Stimulated activated CD8-positive, alpha-beta memory T cell treated with anti-CD3 and anti-CD28 coated beads, Interleukin-4, amount 100 ng/mL, for 1 hour (primary cell): ENCODE measurements around the gene DPP7.
"Not testable (repeated sequence)": the region's sequence is repeated elsewhere in the genome, so short reads cannot be mapped to it uniquely, and the experiment has no call there.

Experiments
- DNase-seq, 2 donors: peaks; one replicate each; pipeline ENCODE4 v3.0.0-alpha.2; 2020; ENCODE audit warnings: low read depth in 2 of 2, low spot score in 1 of 2

DPP7 gene

DNA sequence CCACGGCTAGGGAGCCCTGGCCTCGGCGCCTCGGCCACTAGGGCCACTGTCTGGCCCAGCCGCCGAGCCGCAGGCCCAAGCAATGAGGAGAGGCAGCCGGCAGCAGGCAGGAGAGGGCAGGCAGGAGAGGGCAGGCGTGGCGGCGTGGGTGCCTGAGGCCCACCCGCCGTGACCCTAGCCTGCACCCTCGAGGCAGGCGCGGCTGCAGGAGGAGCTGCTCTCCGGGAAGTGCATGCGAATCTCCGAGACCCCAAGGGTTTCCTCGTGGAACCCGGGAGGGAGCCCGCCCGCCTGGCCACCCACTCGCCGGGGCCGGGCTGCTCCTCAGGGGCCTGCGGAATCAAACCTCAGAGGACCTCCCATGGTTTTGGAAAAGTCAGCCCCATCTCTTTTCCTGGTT, 33.7 kb upstream of the DPP7 start:
- no peak for DNase-seq

DNA sequence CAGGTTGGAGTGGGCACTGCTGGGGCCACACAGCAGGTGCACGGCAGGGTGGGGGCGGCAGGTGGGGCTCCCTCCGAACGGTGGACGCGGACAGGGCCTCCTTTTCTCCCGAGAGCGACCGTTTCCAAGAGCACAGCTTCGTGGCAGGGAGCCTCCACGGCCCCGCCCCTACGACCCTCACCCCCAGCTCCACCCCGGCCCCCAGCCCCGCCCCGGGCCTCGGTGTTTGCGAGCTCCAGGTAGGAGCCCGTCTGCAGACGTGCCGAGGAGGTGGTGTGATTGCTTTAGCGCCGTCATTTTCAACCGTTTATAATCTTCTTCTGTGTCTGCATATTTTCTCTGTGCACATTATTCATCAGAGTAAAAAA, 33.2 kb upstream of the DPP7 start:
- no peak for DNase-seq

DNA sequence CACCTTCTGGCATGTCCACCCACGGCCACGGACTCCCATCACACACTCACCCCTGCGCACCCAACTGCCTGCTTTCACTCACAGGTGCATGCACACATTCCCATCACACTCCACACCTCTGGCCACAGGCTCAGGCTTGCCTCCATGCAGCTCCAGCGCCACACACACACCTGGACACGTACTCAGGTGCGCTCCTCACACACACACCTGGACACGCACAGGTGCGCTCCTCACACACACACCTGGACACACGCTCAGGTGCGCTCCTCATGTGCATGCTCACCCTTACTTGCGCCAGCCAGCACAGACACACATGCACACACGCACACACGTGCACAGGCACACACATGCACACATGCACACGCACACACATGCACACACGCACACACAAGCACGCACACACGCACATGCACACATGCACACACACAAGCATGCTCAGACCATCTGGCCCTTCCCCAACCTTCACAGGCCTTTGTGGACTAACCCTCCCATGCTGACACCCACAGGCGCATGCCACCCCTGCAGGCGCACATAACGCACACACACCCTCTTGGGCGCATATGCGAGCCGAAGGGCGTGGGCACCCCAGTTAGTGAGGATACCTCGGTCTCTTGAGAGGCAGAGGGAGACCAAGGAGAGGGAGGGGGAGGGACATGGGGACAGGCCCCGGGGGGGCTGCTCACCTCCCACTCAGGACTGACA, 32.7 kb upstream of the DPP7 start:
- DNase-seq = no peak

GRCh38 chr9:137146527-137146918, 32.0 kb upstream of the DPP7 start:
- DNase-seq = no peak

- no peak for DNase-seq
These were observed 31.4 kb upstream of the DPP7 start for GRCh38 chr9:137145731-137146526.

DNA sequence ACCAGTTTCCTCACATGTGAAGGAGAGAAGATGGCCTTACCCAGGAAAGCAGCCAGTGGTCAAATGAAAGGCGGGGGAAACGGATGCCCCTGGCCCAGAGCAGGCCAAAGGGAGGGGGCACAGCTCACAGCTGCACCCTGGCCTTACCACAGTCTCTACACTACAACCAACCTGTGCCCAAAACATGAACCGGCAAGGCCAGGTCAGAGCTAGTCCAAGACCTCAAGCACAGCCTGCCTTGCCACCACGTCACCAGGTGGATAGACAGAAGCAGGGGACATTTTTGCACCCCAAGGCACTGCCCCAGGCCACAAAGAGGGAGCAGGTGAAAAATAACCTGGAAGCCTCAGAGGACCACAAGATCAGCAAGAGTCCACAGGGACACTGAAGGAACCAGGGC, 28.9 kb upstream of the DPP7 start:
- no peak for DNase-seq

- no peak for DNase-seq
These were observed 27.7 kb upstream of the DPP7 start for GRCh38 chr9:137141976-137142936.

DNA sequence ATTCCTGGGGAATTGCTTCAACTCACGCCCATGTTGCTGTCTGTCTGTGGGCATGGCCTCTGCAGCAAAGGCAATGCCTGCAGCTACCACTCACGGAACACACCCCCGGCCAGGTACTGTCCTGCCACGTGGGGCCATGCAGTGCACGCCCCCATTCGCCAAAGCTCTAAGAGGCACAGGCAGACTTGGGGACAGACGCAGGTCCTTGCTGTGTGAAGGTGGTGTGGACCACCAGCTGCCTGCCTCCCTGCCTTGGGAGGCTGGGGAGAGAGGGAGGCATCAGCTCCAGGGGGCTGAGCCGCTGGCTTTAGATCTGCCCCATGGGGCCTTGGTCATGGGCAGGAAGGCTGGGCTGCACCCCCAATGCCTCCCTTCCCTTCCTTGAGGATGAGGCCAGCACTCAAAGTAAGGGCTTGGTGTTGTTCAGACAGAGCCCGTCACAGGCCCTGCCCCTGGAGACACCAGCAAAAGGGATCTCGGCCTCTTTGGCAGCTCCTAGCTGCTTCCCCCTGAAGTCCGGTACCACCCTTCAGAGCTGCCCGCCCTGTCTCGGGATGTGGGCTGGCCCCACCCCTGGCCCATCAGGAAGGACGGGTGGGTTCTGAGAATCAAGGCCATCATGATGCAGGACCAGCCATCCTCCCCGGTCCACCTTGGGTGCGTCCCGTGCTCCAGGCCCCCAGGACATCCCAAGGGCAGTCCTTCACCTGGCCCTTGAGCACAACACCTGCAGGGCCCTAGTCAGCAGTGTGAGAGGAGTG, 26.7 kb upstream of the DPP7 start:
- no peak for DNase-seq

GRCh38 chr9:137140151-137141012, 25.8 kb upstream of the DPP7 start:
- DNase-seq = no peak

- no peak for DNase-seq
These were observed 25.1 kb upstream of the DPP7 start for GRCh38 chr9:137139468-137140150.

DNA sequence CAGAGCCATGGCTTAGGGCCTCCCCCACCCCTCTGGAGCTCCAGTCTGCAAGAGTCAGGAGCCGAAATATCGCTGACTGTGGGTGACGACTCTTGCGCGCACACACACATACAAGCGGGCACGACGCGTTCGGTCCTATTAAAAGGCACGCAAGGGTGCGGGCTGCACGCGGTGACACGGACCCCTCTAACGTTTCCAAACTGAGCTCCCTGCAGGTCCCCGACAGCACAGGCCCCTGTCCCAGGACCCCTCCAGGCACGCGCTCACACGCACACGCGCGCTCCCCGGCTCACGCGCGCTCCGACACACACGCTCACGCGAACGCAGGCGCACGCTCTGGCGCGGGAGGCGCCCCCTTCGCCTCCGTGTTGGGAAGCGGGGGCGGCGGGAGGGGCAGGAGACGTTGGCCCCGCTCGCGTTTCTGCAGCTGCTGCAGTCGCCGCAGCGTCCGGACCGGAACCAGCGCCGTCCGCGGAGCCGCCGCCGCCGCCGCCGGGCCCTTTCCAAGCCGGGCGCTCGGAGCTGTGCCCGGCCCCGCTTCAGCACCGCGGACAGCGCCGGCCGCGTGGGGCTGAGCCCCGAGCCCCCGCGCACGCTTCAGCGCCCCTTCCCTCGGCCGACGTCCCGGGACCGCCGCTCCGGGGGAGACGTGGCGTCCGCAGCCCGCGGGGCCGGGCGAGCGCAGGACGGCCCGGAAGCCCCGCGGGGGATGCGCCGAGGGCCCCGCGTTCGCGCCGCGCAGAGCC, 24.4 kb upstream of the DPP7 start, which contains the start of gene GRIN1:
TSS of gene GRIN1 (plus strand) at position 433 of the 746 bp plus-strand sequence. CDS start 333 bp downstream, outside the sequence.
- no peak for DNase-seq

DNA sequence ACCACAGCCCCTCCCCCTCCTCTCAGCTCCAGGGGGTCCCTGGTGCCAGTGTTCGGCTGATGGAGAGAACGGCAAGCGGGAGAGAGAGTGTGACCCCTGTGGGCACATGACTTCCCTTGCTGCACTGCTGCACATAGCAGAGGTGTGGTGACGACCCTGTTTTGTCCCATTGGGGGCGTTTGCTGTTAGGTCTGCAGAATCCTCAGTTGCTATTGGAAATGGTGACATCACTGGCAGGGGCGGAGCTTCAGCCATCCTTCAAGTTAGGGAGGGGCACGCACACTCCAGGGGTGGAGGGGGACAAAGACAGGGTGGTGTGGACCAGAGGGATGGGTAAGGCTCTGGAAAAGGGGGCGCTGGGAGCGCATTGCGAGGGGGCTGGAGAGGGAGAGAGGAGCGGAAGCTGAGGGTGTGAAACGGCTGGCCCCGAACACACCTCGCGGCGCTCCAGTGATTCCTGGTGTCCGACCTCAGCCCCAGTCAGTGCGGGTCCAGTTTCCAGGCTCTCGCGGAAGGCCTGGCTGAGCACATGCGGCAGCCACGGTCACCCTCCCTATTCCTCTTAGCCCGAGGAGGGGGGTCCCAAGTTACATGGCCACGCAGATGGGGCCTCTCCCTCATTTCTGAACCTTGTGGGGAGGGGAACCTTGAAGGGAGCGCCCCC, 23.7 kb upstream of the DPP7 start:
- DNase-seq = no peak

GRCh38 chr9:137136881-137137607, 22.5 kb upstream of the DPP7 start:
- DNase-seq = no peak

- DNase-seq = no peak
These were observed 21.8 kb upstream of the DPP7 start for GRCh38 chr9:137136261-137136880.

DNA sequence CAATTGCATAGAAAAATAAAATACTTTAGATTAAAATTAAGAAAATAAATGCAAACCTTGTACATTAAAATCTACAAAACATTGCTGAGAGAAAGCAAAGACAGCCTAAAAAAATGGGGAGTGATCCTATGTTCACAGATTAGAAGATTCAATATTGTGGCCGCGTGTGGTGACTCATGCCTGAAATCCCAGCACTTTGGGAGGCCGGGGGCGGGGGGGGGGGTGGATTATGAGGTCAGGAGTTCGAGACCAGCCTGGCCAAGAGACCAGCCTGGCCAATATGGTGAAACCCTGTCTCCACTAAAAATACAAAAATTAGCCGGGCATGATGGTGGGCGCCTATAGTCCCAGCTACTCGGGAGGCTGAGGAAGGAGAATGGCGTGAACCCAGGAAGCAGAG, 20.6 kb upstream of the DPP7 start:
- DNase-seq = not testable (repeated sequence)

- DNase-seq = no peak
These were observed 19.7 kb upstream of the DPP7 start for GRCh38 chr9:137134191-137134590.
